ENCODE results near the gene FAM110C.
"Not testable (repeated sequence)": the region's sequence is repeated elsewhere in the genome, so short reads cannot be mapped to it uniquely, and the experiment has no call there.

The FAM110C gene

GRCh38 chr2:46471-47345 lies at the start of gene FAM110C:
Gene FAM110C, minus strand, starts transcription at chr2:46505. Its CDS starts 120 bp downstream, at chr2:46385.
- no peak for DNase-seq

GRCh38 chr2:92326-92725 lies 46.0 kb upstream of the FAM110C start:
- no peak for DNase-seq

- no peak for DNase-seq
Measured at GRCh38 chr2:90645-91312, 44.5 kb upstream of the FAM110C start.

GRCh38 chr2:85761-86160 lies 39.5 kb upstream of the FAM110C start:
- no peak for DNase-seq

GRCh38 chr2:84121-84520 lies 37.8 kb upstream of the FAM110C start:
- DNase-seq, result no peak

GRCh38 chr2:80971-81736 lies 34.8 kb upstream of the FAM110C start:
- DNase-seq, result no peak

GRCh38 chr2:80378-80777 lies 34.1 kb upstream of the FAM110C start:
- DNase-seq, result no peak

GRCh38 chr2:71309-72035 lies 25.2 kb upstream of the FAM110C start:
- DNase-seq, result no peak

GRCh38 chr2:69366-70344 lies 23.4 kb upstream of the FAM110C start:
- DNase-seq, result no peak

- DNase-seq, result not testable (repeated sequence)
Measured at GRCh38 chr2:68637-69036, 22.3 kb upstream of the FAM110C start.

- DNase-seq, result no peak
Measured at GRCh38 chr2:66853-67252, 20.5 kb upstream of the FAM110C start.

- DNase-seq, result no peak
Measured at GRCh38 chr2:65121-65520, 18.8 kb upstream of the FAM110C start.

- no peak for DNase-seq
Measured at GRCh38 chr2:55587-56448, 9.5 kb upstream of the FAM110C start.

- no peak for DNase-seq
Measured at GRCh38 chr2:51613-52012, 5.3 kb upstream of the FAM110C start.

GRCh38 chr2:47737-48136 lies 1.4 kb upstream of the FAM110C start:
- no peak for DNase-seq

GRCh38 chr2:47346-47725 lies 1.0 kb upstream of the FAM110C start:
- no peak for DNase-seq

- DNase-seq, result no peak
Measured at GRCh38 chr2:46131-46470, 204 bp downstream of the FAM110C start.

- no peak for DNase-seq
Measured at GRCh38 chr2:45342-46130, 769 bp downstream of the FAM110C start.

- no peak for DNase-seq
Measured at GRCh38 chr2:44748-45341, 1.5 kb downstream of the FAM110C start.

- no peak for DNase-seq
Measured at GRCh38 chr2:42788-43187, 3.5 kb downstream of the FAM110C start.

All from GF-D8 (cell line).